Measurements from ENCODE around the gene ETNK2. TPM values are rescaled to one million over a fixed set of nuclear protein-coding genes. Genes with fewer than 3 reads are reported as not detected.

Gene ETNK2
- total and polyA plus RNA-seq, 2 of the 13 experiments (the other 11 are each of a cell fraction or from before 2014, with no cell fraction given): 15.5 to 42.8 TPM

GRCh38 chr1:204084247-204084772, 67.5 kb downstream of the ETNK2 start (continued):
- TF ChIP-seq ARID4A (CRISPR knock-in tag; IDR thresholded peaks at IDR 0.05; ENCODE audit: borderline replicate concordance) (peak; percentile 45; the same call in 1 of the 2 replicates), SOX13 (IDR thresholded peaks at IDR 0.05) (no peak), SOX13 (CRISPR knock-in tag; conservative IDR thresholded peaks at IDR 0.05 in 1 of 2, IDR thresholded peaks at IDR 0.05 in 1 of 2) (peak in 1 of 2 experiments; percentile 72; a peak in 2 of 4 replicates), ZNF263 (CRISPR knock-in tag; IDR thresholded peaks at IDR 0.05) (no peak), SOX5 (CRISPR knock-in tag; IDR thresholded peaks at IDR 0.05; ENCODE audit: borderline replicate concordance) (peak; percentile 54; the same call in 1 of the 2 replicates), ATF6 (CRISPR knock-in tag; conservative IDR thresholded peaks at IDR 0.05) (no peak), GATAD1 (CRISPR knock-in tag; IDR thresholded peaks at IDR 0.05) (0 out of 2 replicates have a peak, but pooled peaks have one; percentile 38), SAP130 (CRISPR knock-in tag; IDR thresholded peaks at IDR 0.05; ENCODE audit: low read depth) (peak; percentile 67), RXRA (CRISPR knock-in tag; IDR thresholded peaks at IDR 0.05) (0 out of 2 replicates have a peak, but pooled peaks have one; percentile 28), RCOR2 (CRISPR knock-in tag; IDR thresholded peaks at IDR 0.05) (peak; percentile 30; the same call in 1 of the 2 replicates), JUND (CRISPR knock-in tag; IDR thresholded peaks at IDR 0.05) (0 out of 2 replicates have a peak, but pooled peaks have one; percentile 20), NFKB2 (CRISPR knock-in tag; IDR thresholded peaks at IDR 0.05; ENCODE audit: borderline replicate concordance) (0 out of 2 replicates have a peak, but pooled peaks have one; percentile 23), MZF1 (CRISPR knock-in tag; IDR thresholded peaks at IDR 0.05; ENCODE audit: borderline replicate concordance) (no peak), HOXA3 (CRISPR knock-in tag; IDR thresholded peaks at IDR 0.05) (0 out of 2 replicates have a peak, but pooled peaks have one; percentile 41), LCORL (IDR thresholded peaks at IDR 0.05) (no peak), LCORL (CRISPR knock-in tag; IDR thresholded peaks at IDR 0.05) (peak; percentile 36; the same call in 1 of the 2 replicates), FOXK2 (IDR thresholded peaks at IDR 0.05) (peak; percentile 50; the same call in 1 of the 2 replicates), ZNF589 (CRISPR knock-in tag; conservative IDR thresholded peaks at IDR 0.05) (no peak), ZNF614 (CRISPR knock-in tag; IDR thresholded peaks at IDR 0.05; ENCODE audit: borderline replicate concordance) (0 out of 2 replicates have a peak, but pooled peaks have one; percentile 53), FOXA3 (CRISPR knock-in tag; IDR thresholded peaks at IDR 0.05) (peak; percentile 82), KDM2A (CRISPR knock-in tag; IDR thresholded peaks at IDR 0.05; ENCODE audit: borderline replicate concordance, low read depth) (peak; percentile 29; the same call in 1 of the 2 replicates), IRF2 (CRISPR knock-in tag; IDR thresholded peaks at IDR 0.05) (peak; percentile 47; the same call in 1 of the 2 replicates), TFAP4 (IDR thresholded peaks at IDR 0.05; ENCODE audit: borderline replicate concordance, low read depth) (0 out of 2 replicates have a peak, but pooled peaks have one; percentile 67), ZNF292 (CRISPR knock-in tag; IDR thresholded peaks at IDR 0.05; ENCODE audit: borderline replicate concordance, low read depth) (peak; percentile 82; the same call in 1 of the 2 replicates), CBX5 (CRISPR knock-in tag; IDR thresholded peaks at IDR 0.05; ENCODE audit: borderline replicate concordance) (peak; percentile 40; the same call in 1 of the 2 replicates)
